OCI-M2 (cell line): ENCODE results near the gene CADM1.

Experiments used
- DNase-seq: peaks from one replicate; lab custom pipeline; 2025; ENCODE audit not compliant: unreplicated experiment; lab: John Stamatoyannopoulos, UW

CADM1 gene

GRCh38 chr11:115161876-115162275 is 342.3 kb downstream of the CADM1 start:
- DNase-seq, result no peak

GRCh38 chr11:115159207-115159606 is 345.0 kb downstream of the CADM1 start:
- no peak for DNase-seq

- no peak for DNase-seq
Measured at GRCh38 chr11:115158053-115158452, 346.2 kb downstream of the CADM1 start.

GRCh38 chr11:115157247-115157646 is 347.0 kb downstream of the CADM1 start:
- no peak for DNase-seq

GRCh38 chr11:115155978-115156377 is 348.2 kb downstream of the CADM1 start:
- DNase-seq, result no peak

- no peak for DNase-seq
Measured at GRCh38 chr11:115155320-115155719, 348.9 kb downstream of the CADM1 start.

- no peak for DNase-seq
Measured at GRCh38 chr11:115154355-115154736, 349.9 kb downstream of the CADM1 start.

GRCh38 chr11:115153731-115154354 is 350.4 kb downstream of the CADM1 start:
- no peak for DNase-seq

- no peak for DNase-seq
Measured at GRCh38 chr11:115153135-115153534, 351.1 kb downstream of the CADM1 start.

GRCh38 chr11:115151010-115151409 is 353.2 kb downstream of the CADM1 start:
- no peak for DNase-seq

GRCh38 chr11:115148691-115149090 is 355.5 kb downstream of the CADM1 start:
- no peak for DNase-seq

- no peak for DNase-seq
Measured at GRCh38 chr11:115148101-115148500, 356.1 kb downstream of the CADM1 start.

- no peak for DNase-seq
Measured at GRCh38 chr11:115147243-115147807, 356.9 kb downstream of the CADM1 start.

GRCh38 chr11:115146425-115146824 is 357.8 kb downstream of the CADM1 start:
- DNase-seq, result no peak

GRCh38 chr11:115145324-115145723 is 358.9 kb downstream of the CADM1 start:
- DNase-seq, result no peak

GRCh38 chr11:115144914-115145313 is 359.3 kb downstream of the CADM1 start:
- DNase-seq, result no peak

- DNase-seq, result no peak
Measured at GRCh38 chr11:115144014-115144413, 360.2 kb downstream of the CADM1 start.

- no peak for DNase-seq
Measured at GRCh38 chr11:115141231-115142114, 362.7 kb downstream of the CADM1 start.

- DNase-seq, result no peak
Measured at GRCh38 chr11:115135936-115136335, 368.3 kb downstream of the CADM1 start.

- no peak for DNase-seq
Measured at GRCh38 chr11:115134926-115135325, 369.3 kb downstream of the CADM1 start.

GRCh38 chr11:115133475-115134209 is 370.6 kb downstream of the CADM1 start:
- no peak for DNase-seq
